RWPE1 (cell line): ENCODE data around the gene BTG4.

ENCODE experiments used
- CTCF ChIA-PET: fragments of 350-600 bp; sonication (Branson Sonifier 250); formaldehyde crosslinking; extraction: SDS; loops from one replicate; lab custom pipeline; 2021; lab: Yijun Ruan, JAX
- POLR2A ChIA-PET: fragments of 400-600 bp; formaldehyde crosslinking; extraction: SDS; loops from one replicate; lab custom pipeline; 2020; ENCODE audit warnings: antibody characterized with exemption; ENCODE audit not compliant: low non-redundant PET; lab: Yijun Ruan, JAX
- DNase-seq: peaks from one replicate; pipeline ENCODE4 v3.0.0; 2012; ENCODE audit warnings: low spot score
- H3K27ac ChIP-seq: fragments of 450-650 bp; 2 replicates; pipeline ENCODE4 v1.5.1; 2017
- TF ChIP-seq, protein P1 (sequence below): fragments of 450-650 bp; conservative IDR thresholded peaks from 2 replicates; pipeline ENCODE4 v1.5.1; 2017; ENCODE audit warnings: low read depth, mild to moderate bottlenecking

The BTG4 gene

DNA sequence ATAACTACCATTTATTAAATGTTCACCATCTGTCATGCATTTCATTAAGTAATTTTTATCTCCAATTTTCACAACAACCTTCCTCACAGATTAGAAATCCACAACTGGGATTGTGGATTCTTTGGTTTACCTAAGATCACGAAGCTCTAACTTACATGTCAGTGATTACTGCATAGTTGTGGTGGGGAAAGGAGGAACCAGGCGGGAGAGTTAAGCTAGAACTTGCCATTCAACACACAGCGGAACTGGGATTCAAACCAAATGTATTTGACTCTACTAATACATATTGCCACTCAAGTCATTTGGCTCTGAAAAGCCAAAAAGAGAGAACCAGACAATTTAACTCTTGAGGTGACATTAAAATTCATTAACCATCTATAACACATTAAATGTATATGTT lies 17.9 kb upstream of the BTG4 start:
- H3K27ac ChIP-seq: no peak overlapping the region
- no peak for DNase-seq
- CTCF ChIA-PET: no interaction called here
- POLR2A ChIA-PET: no interaction called here
- TF ChIP-seq, protein P1, sequence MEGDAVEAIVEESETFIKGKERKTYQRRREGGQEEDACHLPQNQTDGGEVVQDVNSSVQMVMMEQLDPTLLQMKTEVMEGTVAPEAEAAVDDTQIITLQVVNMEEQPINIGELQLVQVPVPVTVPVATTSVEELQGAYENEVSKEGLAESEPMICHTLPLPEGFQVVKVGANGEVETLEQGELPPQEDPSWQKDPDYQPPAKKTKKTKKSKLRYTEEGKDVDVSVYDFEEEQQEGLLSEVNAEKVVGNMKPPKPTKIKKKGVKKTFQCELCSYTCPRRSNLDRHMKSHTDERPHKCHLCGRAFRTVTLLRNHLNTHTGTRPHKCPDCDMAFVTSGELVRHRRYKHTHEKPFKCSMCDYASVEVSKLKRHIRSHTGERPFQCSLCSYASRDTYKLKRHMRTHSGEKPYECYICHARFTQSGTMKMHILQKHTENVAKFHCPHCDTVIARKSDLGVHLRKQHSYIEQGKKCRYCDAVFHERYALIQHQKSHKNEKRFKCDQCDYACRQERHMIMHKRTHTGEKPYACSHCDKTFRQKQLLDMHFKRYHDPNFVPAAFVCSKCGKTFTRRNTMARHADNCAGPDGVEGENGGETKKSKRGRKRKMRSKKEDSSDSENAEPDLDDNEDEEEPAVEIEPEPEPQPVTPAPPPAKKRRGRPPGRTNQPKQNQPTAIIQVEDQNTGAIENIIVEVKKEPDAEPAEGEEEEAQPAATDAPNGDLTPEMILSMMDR: no peak

DNA sequence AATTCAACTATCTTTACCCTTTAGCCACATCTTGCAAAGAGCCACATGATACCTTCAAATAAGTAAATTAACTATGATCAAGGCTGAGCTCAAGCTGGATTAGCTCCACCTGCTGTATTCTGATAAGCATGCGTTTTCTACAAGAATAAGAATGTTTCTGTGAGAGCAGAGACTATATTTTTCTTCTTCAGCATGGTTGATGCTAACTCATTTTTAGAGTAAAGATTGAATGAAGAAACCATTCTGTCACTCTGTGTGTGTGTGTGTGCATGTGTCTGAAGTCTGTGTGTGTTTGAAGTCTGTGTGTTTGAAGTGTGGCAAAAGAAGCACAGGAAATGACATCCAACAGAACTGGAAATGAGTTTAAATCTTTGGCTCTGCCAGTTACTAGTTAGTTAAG lies 16.4 kb upstream of the BTG4 start:
- ChIA-PET CTCF (no interaction called here), POLR2A (no interaction called here)
- no peak for DNase-seq
- no peak overlapping the region for H3K27ac ChIP-seq
- TF ChIP-seq, protein P1: no peak

DNA sequence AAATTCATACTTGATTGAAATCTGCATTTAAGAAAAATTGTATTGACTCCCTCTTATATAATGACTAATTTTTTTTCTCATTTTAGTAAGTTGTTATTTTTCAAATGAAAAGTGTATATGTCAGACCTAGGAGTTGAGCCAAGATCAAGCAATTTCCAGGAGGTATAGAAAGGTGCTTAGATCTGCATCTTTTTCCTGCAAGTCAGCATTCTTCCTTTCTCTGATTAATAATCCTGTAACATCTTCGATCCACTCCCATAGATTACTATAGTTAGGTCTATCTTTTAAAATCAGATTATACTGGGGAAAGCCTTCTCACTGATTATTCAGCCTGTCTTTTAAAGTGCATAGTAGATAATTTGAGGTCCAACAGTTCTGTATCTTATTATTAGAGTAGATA lies 15.1 kb upstream of the BTG4 start:
- CTCF ChIA-PET: no interaction called here
- TF ChIP-seq, protein P1: no peak
- no peak overlapping the region for H3K27ac ChIP-seq
- POLR2A ChIA-PET: no interaction called here
- DNase-seq: no peak

DNA sequence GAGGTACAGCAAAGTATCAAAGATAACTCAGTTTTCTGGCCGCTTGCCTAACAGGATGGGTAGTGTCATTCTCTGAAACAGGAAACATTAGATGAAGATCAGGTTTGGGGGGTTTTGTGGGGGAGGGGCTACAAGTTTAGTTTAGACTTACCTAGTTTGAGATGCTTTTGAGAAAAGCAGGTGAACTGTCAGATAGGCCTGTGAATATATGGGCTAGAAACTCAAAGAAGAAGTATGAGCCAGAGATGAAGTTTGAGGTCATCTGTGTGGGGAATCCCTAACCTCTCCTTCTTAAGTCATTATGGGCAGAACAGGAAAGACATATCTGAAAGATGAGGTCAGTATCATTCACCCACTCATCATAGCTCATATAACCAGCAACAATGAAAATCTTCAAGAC lies 14.3 kb upstream of the BTG4 start:
- POLR2A ChIA-PET: no interaction called here
- peak; percentile 64 for DNase-seq
- TF ChIP-seq, protein P1: no peak
- no peak overlapping the region for H3K27ac ChIP-seq
- CTCF ChIA-PET: no interaction called here

DNA sequence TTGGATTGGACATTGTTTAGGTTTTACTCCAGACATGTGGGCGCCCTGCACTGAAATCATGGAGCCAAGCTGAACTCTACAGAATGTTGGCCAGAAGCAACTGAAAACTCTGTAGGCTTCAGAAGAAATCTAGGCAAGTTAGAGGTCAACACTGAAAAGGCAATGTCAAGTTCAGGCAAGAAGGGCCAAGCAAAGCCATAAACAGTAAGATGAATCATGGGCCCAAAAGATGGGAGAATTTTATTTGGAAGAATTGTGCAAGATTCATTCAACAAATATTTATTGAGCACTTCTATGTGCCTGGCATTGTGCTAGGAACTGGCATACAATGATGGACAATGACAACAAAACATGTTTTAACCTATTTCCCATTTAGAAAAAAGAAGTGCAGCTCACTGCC lies 13.3 kb upstream of the BTG4 start:
- TF ChIP-seq, protein P1: no peak
- DNase-seq: no peak
- H3K27ac ChIP-seq: no peak overlapping the region
- POLR2A ChIA-PET: no interaction called here
- CTCF ChIA-PET: interaction anchor here (0.7 kb wide), 2 partner anchors 22 to 71 kb away, joined by 3 to 5 read pairs; no protein-coding TSS in a partner anchor

DNA sequence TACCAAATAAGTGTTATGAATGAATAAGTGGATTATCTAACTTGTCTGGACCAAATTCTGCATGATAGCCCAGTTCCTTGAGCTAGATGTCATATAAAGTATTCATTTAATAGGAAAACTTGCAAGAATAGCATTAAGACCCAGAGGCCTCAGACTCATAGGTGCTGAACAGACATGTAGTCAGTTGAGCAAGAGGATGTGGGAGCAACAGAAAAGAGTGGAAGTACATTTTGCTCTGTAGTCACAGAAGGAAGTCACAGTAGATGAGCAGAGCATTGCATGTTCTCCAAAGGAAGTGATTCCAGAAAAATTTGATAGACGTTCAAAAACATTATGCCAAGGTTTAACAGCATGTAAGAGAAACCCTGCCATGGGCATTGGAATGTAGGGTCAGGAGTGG lies 11.9 kb upstream of the BTG4 start:
- POLR2A ChIA-PET: no interaction called here
- no peak for DNase-seq
- H3K27ac ChIP-seq: no peak overlapping the region
- TF ChIP-seq, protein P1: no peak
- CTCF ChIA-PET: interaction anchor here (0.6 kb wide), 1 partner anchor 228 kb away, joined by 3 read pairs; no protein-coding TSS in a partner anchor
